Uterus (tissue), 2 donors: ENCODE results near the gene UBL7.

Source experiments
- CTCF ChIP-seq, 4 experiments: fragments of 200-600 bp in 2 of 4; fragments of 450-650 bp in 2 of 4; sonication (generic) in 2 of 4; IDR thresholded peaks; one replicate each; pipeline ENCODE4 v1.5.1; 2016 to 2019; ENCODE audit warnings: antibody characterized with exemption in 4 of 4, mild to moderate bottlenecking in 2 of 4, moderate library complexity in 1 of 4
- POLR2A ChIP-seq, 2 donors: fragments of 450-650 bp; IDR thresholded peaks; one replicate each; pipeline ENCODE4 v1.6.1; 2016; ENCODE audit warnings: antibody characterized with exemption in 2 of 2, mild to moderate bottlenecking in 1 of 2, moderate library complexity in 1 of 2

GRCh38 chr15:74415966-74416916 is 44.7 kb downstream of the UBL7 start:
- TF ChIP-seq CTCF (IDR thresholded peaks at IDR 0.05), result no peak
- no peak for TF ChIP-seq POLR2A (IDR thresholded peaks at IDR 0.05)
